Nucleus accumbens (tissue), 56 donors: ENCODE results near the gene DHX40.
"Not testable (repeated sequence)": the region's sequence is repeated elsewhere in the genome, so short reads cannot be mapped to it uniquely, and the experiment has no call there.

Experiments
- DNase-seq, 56 donors: peaks; one replicate each; lab custom pipeline; 2025; lab: John Stamatoyannopoulos, UW

Gene DHX40, protein sequence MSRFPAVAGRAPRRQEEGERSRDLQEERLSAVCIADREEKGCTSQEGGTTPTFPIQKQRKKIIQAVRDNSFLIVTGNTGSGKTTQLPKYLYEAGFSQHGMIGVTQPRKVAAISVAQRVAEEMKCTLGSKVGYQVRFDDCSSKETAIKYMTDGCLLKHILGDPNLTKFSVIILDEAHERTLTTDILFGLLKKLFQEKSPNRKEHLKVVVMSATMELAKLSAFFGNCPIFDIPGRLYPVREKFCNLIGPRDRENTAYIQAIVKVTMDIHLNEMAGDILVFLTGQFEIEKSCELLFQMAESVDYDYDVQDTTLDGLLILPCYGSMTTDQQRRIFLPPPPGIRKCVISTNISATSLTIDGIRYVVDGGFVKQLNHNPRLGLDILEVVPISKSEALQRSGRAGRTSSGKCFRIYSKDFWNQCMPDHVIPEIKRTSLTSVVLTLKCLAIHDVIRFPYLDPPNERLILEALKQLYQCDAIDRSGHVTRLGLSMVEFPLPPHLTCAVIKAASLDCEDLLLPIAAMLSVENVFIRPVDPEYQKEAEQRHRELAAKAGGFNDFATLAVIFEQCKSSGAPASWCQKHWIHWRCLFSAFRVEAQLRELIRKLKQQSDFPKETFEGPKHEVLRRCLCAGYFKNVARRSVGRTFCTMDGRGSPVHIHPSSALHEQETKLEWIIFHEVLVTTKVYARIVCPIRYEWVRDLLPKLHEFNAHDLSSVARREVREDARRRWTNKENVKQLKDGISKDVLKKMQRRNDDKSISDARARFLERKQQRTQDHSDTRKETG

DNA sequence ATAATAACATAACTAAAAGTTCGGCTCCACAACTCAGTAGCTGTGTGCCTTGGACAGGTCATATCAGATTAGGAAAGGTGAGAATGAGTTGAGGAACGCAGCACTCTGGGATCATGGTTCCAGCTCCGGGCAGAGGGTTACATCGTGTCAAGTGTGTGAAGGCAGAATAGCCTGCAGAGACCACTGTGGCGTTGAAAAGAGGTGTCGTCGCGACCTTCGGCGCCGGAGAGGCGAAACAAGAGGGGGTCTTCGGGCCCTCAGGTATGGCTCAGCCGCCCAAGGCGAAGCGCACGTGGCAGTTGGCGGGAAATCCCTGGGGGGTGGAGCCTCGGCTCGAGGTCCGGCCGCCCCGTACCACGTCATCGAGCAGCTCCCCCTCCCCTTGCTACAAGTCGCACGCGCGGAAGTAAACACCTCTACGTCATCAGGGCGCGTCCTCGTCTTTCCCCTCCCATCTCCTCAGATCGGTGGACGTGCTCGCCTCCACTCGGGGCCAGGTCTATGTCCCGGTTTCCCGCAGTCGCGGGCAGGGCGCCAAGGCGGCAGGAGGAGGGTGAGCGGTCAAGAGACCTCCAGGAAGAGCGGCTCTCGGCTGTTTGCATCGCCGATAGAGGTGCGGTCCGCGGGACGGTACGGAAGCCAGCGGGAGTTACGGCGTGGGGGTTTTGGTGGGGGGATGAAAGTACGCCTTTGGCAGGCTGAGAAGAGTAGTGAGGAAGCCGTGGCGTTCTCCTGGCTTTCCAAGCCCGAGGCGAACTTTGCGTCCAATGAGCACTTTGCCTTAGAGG lies at the start of gene DHX40:
DHX40 (plus strand) TSS at position 440 of the 788 bp plus-strand sequence; CDS start at position 502, 62 bp downstream.
- DNase-seq: peak; percentile 10 to 96 (median 85)

DNA sequence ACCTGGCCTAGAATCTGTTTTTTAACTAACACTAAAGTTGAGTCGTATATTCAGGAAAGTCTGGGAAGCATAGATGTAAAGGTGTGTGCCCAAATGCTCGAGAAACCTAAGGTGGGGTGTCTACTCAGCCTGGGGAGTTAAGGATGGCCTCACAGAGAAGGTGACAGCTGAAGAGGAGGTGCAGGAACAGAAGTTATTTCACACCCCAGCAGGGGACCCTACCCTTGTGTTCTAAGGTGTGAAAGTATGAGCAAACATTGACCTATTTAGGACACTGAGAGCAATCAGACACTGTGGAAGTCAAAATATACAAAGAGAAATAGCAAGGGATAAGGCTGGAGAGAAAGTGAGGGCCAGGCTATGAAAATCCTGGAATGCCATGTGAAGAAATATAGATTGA lies 49.0 kb upstream of the DHX40 start:
- no peak for DNase-seq

DNA sequence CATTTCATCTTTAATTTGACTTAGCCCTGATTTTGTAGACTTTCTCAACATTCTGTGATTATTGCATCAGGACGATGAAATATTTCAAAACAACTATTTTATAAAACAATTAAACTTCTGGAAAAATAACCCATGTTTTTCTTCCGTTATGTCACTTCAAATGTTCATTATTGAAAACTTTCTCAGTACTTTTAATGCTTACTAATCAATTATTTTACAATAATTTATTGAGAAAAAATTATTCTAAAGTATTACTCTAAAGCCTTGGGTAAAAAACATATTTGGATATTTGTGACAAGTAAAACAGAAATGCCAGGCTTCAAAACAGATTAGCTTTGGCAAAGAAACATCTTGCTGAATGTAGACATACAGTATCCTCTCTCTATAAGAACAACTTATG lies 46.3 kb upstream of the DHX40 start:
- no peak for DNase-seq

GRCh38 chr17:59520251-59520650 lies 45.2 kb upstream of the DHX40 start:
- no peak for DNase-seq

DNA sequence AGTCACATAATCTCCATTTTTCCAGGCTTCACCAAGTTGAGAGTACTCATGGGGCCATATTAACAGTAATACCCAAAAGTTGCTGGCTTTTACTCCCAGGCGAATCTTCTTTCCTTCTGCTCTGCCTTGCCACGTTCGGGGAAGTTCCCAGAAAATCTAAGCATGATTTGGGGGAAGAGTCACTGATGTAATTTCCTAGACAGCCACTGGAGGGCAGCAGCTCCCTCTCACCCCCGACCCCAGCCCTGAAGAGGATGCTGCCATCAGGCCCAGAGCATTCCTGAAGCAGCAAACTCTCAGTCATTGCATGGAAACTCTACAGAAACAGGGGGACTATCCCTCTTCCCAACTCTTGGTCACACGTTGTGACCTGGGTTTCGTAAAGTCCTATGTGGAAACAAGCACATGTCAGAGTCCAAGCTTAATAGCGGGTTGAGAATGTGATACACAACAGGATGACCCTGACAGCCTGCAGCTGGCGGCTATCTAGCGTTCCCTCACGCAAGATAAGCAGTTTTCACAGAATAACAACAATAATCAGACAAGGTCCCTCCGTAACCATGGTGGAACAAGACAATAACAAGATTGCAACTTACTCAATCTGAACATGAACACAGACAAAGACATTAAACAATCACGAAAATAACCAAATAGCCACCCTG lies 43.8 kb upstream of the DHX40 start:
- peak in 40 of 56 donors; percentile 1 to 75 (median 24) for DNase-seq

GRCh38 chr17:59524930-59525329 lies 40.5 kb upstream of the DHX40 start:
- DNase-seq: not testable (repeated sequence)

DNA sequence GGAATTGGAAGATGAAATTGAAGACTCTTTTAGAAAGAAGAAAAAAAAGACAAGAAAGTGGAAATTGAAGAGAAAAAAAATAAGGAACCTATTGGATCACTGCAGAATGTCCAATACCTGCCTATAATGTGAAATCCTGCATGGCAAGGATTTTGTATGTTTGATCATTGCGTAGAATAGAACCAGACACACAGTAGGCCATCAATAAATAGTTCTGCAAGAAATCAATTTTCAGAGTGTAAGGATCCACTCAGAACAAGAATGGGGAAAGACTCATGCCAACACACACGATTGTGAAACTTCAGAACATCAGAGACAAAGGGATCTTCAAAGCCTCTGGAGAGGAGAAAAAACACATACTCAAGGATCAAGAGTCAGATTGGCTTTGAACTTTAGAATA lies 39.7 kb upstream of the DHX40 start:
- no peak for DNase-seq

DNA sequence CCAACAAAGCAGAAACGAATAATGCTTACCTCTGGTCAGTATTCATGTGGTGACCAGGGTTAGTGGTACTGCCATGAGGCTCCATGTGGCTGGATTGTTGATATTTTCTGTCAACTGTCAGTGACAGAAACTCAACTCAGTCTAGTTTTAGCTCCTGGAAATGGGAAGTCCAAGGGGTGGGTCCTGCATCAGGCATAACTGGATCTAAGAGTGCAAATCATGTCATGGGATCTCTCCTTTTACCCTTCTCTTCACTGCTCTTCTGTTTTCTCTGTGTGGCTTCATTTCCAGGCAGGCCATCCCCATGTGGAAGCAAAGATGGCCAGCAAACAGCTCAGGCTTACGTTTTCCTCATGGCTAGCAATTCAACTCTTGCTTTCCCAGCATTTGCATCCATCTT lies 39.0 kb upstream of the DHX40 start:
- DNase-seq: no peak

GRCh38 chr17:59527325-59527917 lies 38.0 kb upstream of the DHX40 start:
- DNase-seq: peak in 2 of 56 donors; percentile 4 to 6

DNA sequence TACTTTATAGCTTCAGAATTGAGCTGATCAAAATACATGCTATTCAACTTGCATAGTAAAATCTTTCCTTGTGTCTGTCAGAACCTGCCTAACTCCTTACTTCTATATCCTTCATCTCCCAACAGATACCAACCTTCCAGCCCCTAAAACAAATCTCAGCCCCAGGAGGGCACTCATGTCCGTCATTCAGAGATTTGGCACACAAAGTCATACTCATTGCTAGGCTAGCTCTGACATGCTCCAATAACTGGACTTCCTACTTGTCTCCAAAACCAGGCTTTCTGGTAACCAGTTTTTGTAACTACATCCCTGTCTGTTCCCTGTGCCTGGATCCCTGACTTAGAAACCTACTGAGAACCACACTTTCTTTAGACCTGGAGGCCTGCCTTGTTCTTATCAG lies 37.5 kb upstream of the DHX40 start:
- no peak for DNase-seq

DNA sequence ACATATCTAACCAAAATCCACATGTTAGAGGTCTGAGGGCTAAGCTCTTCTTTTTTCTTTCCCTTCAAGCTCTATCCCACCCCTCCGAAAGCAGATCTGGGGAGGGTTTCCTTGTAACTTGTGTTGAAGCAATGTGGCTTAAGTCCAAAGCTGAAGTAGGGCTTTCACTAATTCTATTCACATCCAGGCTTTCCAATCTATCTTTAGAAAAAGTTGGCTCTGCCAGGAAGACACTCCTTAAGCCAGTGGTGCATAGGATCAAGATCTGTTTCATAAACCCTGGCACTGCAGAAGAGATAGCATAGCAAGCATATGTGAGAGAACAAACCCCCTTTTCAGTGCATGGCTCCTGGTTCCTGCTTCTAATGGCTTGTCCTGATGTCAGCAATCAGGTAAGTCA lies 34.9 kb upstream of the DHX40 start:
- no peak for DNase-seq

- peak in 1 of 56 donors; percentile 1 for DNase-seq
Observed at GRCh38 chr17:59533694-59534093, 31.7 kb upstream of the DHX40 start.

DNA sequence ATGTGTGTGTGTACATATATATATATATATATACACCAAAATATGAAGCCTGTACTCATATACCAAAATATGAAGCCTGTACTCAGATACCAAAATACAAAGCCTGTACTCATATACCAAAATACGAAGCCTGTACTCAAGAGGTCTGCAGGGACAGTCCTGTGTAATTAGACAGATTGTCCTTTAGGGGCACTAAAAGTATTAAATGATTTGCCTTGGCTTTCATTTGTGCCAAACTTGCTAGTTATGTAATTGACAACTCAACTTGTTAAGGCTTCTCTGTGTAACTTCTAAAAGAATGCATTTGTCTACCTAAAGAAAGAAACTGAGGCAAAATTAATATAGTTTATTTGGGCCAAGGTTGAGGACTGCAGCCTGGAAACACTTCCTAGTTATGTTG lies 30.8 kb upstream of the DHX40 start:
- no peak for DNase-seq

DNA sequence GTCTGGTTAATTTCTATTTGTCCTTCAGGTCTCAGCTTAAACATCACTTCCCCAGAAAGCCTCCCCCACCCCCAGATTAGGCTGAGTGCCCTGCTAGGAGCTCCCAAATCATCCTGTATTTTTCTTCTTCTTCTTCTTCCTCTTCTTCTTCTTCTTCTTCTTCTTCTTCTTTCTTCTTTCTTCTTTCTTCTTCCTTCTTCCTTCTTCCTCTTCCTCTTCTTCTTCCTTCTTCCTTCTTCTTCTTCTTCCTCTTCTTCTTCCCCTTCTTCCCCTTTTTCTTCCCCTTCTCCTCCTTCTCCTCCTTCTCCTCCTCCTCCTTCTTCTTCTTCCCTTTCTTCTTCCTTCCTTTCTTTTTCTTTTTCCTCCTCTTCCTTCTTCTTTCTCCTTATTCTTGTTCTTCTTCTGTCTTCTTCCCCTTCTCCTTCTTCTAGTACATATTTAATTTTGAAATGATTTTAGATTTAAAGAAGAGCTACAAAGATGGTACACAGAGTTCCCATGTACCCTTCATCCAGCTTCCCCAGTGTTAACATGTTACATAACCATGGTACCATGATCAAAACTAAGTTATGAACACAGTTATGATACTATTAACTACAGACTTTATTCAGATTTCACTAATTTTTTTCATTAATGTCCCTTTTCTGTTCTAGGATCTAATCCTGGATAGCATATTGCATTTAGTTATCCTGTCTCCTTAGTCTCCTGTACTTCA lies 27.1 kb upstream of the DHX40 start:
- no peak for DNase-seq

DNA sequence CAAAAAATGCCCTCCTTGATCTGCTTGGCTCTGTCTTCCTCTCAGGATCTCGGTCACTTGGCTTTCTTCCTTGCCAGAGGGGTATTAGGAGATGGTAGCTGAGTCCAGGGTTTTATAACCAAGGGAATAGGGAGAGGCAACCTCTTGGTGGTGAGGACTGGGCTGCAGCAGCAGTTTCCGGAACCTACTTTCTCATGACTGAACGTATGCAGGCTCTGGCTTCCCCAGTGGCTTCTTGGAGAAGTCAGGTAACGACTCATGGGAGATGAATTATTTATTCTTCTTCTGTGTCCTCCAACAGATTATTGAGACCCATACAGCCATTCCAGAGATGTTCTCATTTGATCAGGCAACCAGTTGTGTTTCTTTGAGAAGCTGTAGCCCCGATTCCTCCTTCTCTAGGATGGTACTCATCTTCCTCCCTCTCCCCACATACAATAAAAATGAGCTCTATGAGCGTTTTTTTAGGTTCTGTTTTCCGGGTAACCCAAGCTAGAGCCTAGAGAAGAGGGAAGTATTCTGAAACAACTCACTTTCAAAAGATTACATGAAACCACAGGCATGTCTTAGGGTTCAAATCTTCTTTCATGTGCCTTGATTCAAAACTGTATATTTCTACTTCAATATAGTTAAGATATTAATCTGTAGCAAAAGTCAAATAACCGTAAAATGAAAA lies 22.3 kb upstream of the DHX40 start:
- no peak for DNase-seq

DNA sequence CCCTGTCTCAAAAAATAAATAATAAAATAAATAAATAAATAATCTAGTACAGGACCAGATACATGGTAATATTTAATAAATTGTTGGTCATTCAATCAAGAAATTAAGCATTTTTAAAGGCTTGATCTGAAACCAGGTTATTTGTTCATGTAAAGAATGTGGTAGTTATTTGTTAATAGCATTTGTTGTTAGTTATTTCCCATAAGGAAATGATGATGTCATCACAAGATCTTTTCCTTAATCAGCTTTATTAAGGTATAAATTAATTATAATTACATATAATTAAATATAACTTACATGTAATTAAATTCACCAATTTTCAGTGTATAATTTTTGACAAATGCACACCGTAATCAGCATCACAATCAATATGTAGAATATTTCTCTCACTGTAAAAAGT lies 19.5 kb upstream of the DHX40 start:
- no peak for DNase-seq

GRCh38 chr17:59547131-59547915 lies 18.1 kb upstream of the DHX40 start:
- DNase-seq: no peak

GRCh38 chr17:59548985-59549384 lies 16.4 kb upstream of the DHX40 start:
- DNase-seq: not testable (repeated sequence)
